ENCODE data around the gene COX19. TPM values are rescaled to one million over a fixed set of nuclear protein-coding genes. Genes with fewer than 3 reads are reported as not detected.
"Not testable (repeated sequence)": the region's sequence is repeated elsewhere in the genome, so short reads cannot be mapped to it uniquely, and the experiment has no call there.

The COX19 gene
- total RNA-seq, 2 donors from 2014 or later = 40.1 to 43.2 TPM

- Mint-ChIP-seq H3K27ac (no peak overlapping the region), H3K4me3 (no peak overlapping the region)
These were observed 11.9 kb downstream of the COX19 start for GRCh38 chr7:963236-964078.

DNA sequence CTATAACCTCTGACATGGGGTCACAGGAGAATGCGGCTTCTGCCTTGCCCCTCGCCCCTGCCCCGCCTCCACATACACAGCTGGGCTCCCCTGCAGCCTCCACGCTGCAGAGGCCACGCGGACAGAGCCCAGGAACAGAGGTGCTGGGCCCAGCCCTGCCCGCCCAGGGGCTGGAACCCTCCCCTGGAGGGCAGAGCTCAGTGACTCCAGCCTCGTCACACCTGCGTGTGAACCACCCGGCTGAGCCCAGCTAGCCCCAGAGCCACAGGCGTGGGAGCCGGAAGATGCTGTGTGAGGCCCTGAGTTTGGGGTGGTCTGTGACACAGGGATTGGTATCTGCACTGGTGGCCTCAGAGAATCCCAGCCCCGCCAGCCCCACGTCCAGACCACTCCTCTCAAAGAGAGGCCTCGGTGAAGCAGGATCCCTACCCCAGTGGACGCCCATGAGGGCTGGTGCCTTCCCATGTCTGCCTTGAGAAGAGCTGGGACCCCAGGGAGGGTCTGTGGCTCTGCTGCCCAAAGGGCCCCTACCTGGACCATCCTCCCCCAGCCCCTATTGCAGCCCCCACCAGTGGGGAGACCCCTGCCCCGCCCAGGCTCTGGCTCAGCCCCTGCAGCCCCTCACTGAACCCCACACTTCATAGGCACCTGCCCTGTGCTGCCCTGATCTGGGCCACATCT lies 12.8 kb downstream of the COX19 start:
- H3K27me3 Mint-ChIP-seq = peaks cover 9% of the 10 kb centered on the region
- no peak for ATAC-seq
- peaks cover 3% of the 10 kb centered on the region for H3K36me3 Mint-ChIP-seq (ENCODE audit: low read depth)
- no peak for DNase-seq
- H3K9me3 ChIP-seq (ENCODE audit: control insufficient read depth, low read length, poor library complexity, severe bottlenecking) = no peaks in the 10 kb centered on the region
- H3K4me1 Mint-ChIP-seq = peaks cover 17% of the 10 kb centered on the region
- no peak overlapping the region for H3K4me3 Mint-ChIP-seq
- H3K27ac Mint-ChIP-seq = no peak overlapping the region

More at GRCh38 chr7:963236-964078, 11.9 kb downstream of the COX19 start:
- Mint-ChIP-seq H3K27me3 (peaks cover 9% of the 10 kb centered on the region), H3K4me1 (peaks cover 17% of the 10 kb centered on the region), H3K36me3 (ENCODE audit: low read depth) (peaks cover 7% of the 10 kb centered on the region)
- no peak for DNase-seq
- ATAC-seq = peak; percentile 23
- no peaks in the 10 kb centered on the region for H3K9me3 ChIP-seq (ENCODE audit: control insufficient read depth, low read length, poor library complexity, severe bottlenecking)

- DNase-seq (no peak), ATAC-seq (no peak)
- Mint-ChIP-seq H3K36me3 (ENCODE audit: low read depth) (peaks cover 3% of the 10 kb centered on the region), H3K4me1 (peaks cover 17% of the 10 kb centered on the region), H3K27ac (no peak overlapping the region), H3K4me3 (no peak overlapping the region), H3K27me3 (peaks cover 9% of the 10 kb centered on the region)
- no peaks in the 10 kb centered on the region for H3K9me3 ChIP-seq (ENCODE audit: control insufficient read depth, low read length, poor library complexity, severe bottlenecking)
These were observed 13.6 kb downstream of the COX19 start for GRCh38 chr7:961546-962400.

DNA sequence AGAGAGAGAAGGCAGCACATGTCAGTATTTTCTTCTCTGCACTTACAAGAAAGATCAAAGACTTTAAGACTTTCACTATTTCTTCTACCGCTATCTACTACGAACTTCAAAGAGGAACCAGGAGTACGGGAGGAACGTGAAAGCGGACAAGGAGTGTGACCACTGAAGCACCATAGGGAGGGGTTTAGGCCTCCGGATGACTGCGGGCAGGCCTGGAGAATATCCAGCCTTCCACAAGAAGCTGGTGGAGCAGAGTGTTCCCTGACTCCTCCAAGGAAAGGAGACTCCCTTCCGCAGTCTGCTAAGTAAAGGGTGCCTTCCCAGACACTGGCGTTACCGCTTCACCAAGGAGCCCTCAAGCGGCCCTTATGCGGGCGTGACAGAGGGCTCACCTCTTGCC lies 14.4 kb downstream of the COX19 start:
- H3K4me1 Mint-ChIP-seq = peaks cover 10% of the 10 kb centered on the region
- not testable (repeated sequence) for H3K27me3 Mint-ChIP-seq; H3K4me3 Mint-ChIP-seq; DNase-seq; H3K36me3 Mint-ChIP-seq (ENCODE audit: low read depth); H3K27ac Mint-ChIP-seq; H3K9me3 ChIP-seq (ENCODE audit: control insufficient read depth, low read length, poor library complexity, severe bottlenecking); ATAC-seq

- no peak for ATAC-seq
- H3K27ac Mint-ChIP-seq = no peak overlapping the region
- H3K4me3 Mint-ChIP-seq = no peak overlapping the region
These were observed 15.0 kb downstream of the COX19 start for GRCh38 chr7:960269-960871.

GRCh38 chr7:959740-960139 lies 15.6 kb downstream of the COX19 start:
- not testable (repeated sequence) for H3K36me3 Mint-ChIP-seq (ENCODE audit: low read depth); H3K27ac Mint-ChIP-seq; H3K9me3 ChIP-seq (ENCODE audit: control insufficient read depth, low read length, poor library complexity, severe bottlenecking); ATAC-seq; H3K4me3 Mint-ChIP-seq; DNase-seq
- Mint-ChIP-seq H3K27me3 (peaks cover 13% of the 10 kb centered on the region), H3K4me1 (peaks cover 10% of the 10 kb centered on the region)

More at GRCh38 chr7:960269-960871, 15.0 kb downstream of the COX19 start:
- Mint-ChIP-seq H3K27me3 (peaks cover 11% of the 10 kb centered on the region), H3K4me1 (peaks cover 10% of the 10 kb centered on the region), H3K36me3 (ENCODE audit: low read depth) (no peaks in the 10 kb centered on the region)
- H3K9me3 ChIP-seq (ENCODE audit: control insufficient read depth, low read length, poor library complexity, severe bottlenecking) = no peaks in the 10 kb centered on the region
- no peak for DNase-seq

- H3K27me3 Mint-ChIP-seq = peaks cover 13% of the 10 kb centered on the region
- no peaks in the 10 kb centered on the region for H3K36me3 Mint-ChIP-seq (ENCODE audit: low read depth)
- H3K4me1 Mint-ChIP-seq = peaks cover 10% of the 10 kb centered on the region
- DNase-seq (no peak), ATAC-seq (no peak)
- H3K27ac Mint-ChIP-seq = no peak overlapping the region
- peak overlapping the region; percentile 31 for H3K4me3 Mint-ChIP-seq
- H3K9me3 ChIP-seq (ENCODE audit: control insufficient read depth, low read length, poor library complexity, severe bottlenecking) = no peaks in the 10 kb centered on the region
These were observed 16.1 kb downstream of the COX19 start for GRCh38 chr7:959271-959670.

DNA sequence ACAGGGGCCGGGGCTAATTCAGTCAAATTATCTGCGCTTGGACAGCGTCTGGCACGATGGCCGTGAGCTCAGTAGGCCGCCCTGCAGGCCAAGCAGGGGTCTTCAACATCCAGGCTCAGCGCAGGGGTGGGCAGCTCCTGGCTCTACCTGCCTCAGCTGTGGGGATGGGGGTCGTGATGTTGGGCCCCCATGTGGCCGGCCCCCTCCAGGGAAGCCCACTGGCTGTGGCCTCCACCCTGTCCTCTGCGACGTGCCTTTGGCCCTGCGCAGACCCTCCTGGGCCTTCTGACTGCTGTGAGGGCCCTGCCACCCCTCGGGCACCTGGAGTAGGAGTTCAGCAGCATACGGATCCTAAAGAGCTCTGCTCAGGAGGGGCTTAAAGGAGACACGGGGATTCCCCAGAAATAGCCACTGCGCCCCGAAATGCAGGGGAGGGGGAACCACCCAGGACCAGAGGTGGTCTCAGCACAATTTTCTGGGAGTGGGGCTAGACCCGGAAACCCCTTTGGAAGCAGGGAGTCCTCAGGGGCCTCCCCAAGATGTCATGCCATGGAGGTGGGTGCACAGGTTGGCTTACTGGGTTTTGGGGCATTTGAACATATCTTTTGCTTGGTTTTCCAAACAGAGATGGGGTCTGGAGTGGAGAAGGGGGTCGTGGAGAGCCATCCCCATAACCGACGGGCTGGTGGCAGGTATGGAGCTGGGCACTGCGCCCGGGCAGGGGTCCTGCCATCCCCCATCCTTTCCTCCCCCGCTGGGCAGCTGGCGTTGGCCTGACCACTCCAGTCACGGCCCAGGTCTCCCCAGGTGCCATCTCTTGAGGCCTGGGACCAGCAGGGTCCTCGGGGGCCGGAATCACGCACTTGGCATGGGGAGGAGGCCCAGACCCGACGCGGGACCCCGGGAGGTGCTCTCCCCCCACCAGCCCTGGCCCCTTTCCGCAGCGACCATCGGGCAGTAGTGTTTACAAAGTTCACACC lies 16.8 kb downstream of the COX19 start:
- H3K27me3 Mint-ChIP-seq = peaks cover 13% of the 10 kb centered on the region
- H3K4me1 Mint-ChIP-seq = peaks cover 8% of the 10 kb centered on the region
- H3K9me3 ChIP-seq (ENCODE audit: control insufficient read depth, low read length, poor library complexity, severe bottlenecking) = no peaks in the 10 kb centered on the region
- H3K4me3 Mint-ChIP-seq = peak overlapping the region; percentile 31
- ATAC-seq (no peak), DNase-seq (no peak)
- no peaks in the 10 kb centered on the region for H3K36me3 Mint-ChIP-seq (ENCODE audit: low read depth)
- no peak overlapping the region for H3K27ac Mint-ChIP-seq

DNA sequence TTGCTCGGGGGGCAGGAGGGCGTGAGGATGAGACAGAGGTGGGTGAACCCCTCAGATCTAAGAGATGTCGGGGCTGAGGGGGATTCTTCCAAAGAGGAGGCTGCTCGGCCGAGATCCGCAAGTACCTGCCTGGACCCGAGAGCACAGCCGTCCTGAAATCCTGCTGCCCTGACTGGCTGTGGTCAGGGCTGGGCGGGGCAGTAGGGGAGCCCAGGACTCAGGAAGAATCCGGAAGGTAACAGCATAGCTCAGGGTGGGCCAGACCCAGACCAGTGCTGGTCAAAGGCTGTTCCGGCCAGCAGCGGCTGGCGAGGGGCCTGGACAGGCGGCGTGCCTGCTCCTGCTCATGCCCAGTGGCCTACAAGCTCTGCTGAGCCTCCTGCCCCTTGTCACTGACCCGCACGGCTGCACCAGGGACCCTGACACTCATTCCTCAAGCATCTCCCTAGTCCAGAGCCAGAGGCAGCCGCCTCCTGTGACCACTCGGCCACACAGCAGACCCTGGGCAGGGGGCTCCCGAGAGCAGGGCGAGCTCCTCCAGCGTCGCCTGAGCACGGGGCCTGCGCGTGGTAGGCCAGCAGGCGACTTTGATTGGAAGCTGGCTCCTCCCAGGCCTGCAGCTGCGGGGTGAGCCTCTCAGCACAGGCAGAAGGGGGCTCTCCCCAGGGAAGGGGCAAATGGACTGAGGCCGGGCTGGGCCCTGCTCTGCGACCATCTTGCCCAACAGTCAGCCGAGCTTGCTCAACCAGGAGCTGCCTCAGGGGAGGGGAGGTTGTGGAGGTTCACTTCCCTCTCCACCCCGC lies 17.7 kb downstream of the COX19 start:
- peaks cover 13% of the 10 kb centered on the region for H3K27me3 Mint-ChIP-seq
- DNase-seq = no peak
- H3K27ac Mint-ChIP-seq = no peak overlapping the region
- no peak overlapping the region for H3K4me3 Mint-ChIP-seq
- ATAC-seq = no peak
- H3K9me3 ChIP-seq (ENCODE audit: control insufficient read depth, low read length, poor library complexity, severe bottlenecking) = no peaks in the 10 kb centered on the region
- H3K36me3 Mint-ChIP-seq (ENCODE audit: low read depth) = no peaks in the 10 kb centered on the region
- peaks cover 6% of the 10 kb centered on the region for H3K4me1 Mint-ChIP-seq

- Mint-ChIP-seq H3K36me3 (ENCODE audit: low read depth) (no peaks in the 10 kb centered on the region), H3K27ac (no peak overlapping the region), H3K4me3 (no peak overlapping the region), H3K4me1 (peaks cover 3% of the 10 kb centered on the region), H3K27me3 (peaks cover 13% of the 10 kb centered on the region)
- ATAC-seq = no peak
- H3K9me3 ChIP-seq (ENCODE audit: control insufficient read depth, low read length, poor library complexity, severe bottlenecking) = no peaks in the 10 kb centered on the region
- no peak for DNase-seq
These were observed 19.3 kb downstream of the COX19 start for GRCh38 chr7:956031-956430.

Measured in T-helper 17 cell (primary cell).